ENCODE measurements around the gene PCSK5. TPM values are rescaled to one million over a fixed set of nuclear protein-coding genes. Genes with fewer than 3 reads are reported as not detected.

Gene PCSK5
- total and polyA plus RNA-seq, 8 donors, result 0.99 to 10.3 (median 4.4) TPM

- FAIRE-seq (no peak), DNase-seq (no peak), ATAC-seq (no peak)
- no peak overlapping the region for H3K27ac ChIP-seq
- 87 to 88% methylated on average over 9 of the region's 9 CpGs for WGBS, 2 donors
- H3K4me1 ChIP-seq, result peaks cover 0 to 3% (median 0%) of the 10 kb centered on the region in 3 donors
- no peak for TF ChIP-seq CTCF (IDR thresholded peaks at IDR 0.05)
- H3K9me3 ChIP-seq, result no peaks in the 10 kb centered on the region
- no peaks in the 10 kb centered on the region for H3K27me3 ChIP-seq
- no peaks in the 10 kb centered on the region for H3K36me3 ChIP-seq
- intact Hi-C loops (cut with DNase I), result loop anchor here in 1 of 3 donors (10.0 kb wide), 1 partner anchor 586 kb away; no protein-coding TSS in a partner anchor
- H3K4me3 ChIP-seq, result no peak overlapping the region
Observed at GRCh38 chr9:75850459-75851200, 39.8 kb upstream of the PCSK5 start.

- intact Hi-C loops (cut with DNase I), result loop anchor here in 1 of 3 donors (10.0 kb wide), 1 partner anchor 587 kb away; no protein-coding TSS in a partner anchor
- WGBS, 2 donors, result 30 to 38% methylated on average over 6 of the region's 6 CpGs
Observed at GRCh38 chr9:75851917-75852316, 38.6 kb upstream of the PCSK5 start.

GRCh38 chr9:75852746-75853145 lies 37.7 kb upstream of the PCSK5 start:
- no peak overlapping the region for H3K27ac ChIP-seq
- no peak for TF ChIP-seq CTCF (IDR thresholded peaks at IDR 0.05)
- peaks cover 0 to 3% (median 0%) of the 10 kb centered on the region in 3 donors for H3K4me1 ChIP-seq
- FAIRE-seq (no peak), ATAC-seq (no peak), DNase-seq (no peak)
- 77 to 78% methylated on average over 4 of the region's 4 CpGs for WGBS, 2 donors
- no peaks in the 10 kb centered on the region for H3K27me3 ChIP-seq
- no peaks in the 10 kb centered on the region for H3K36me3 ChIP-seq
- no peaks in the 10 kb centered on the region for H3K9me3 ChIP-seq
- intact Hi-C loops (cut with DNase I), result loop anchor here in 1 of 3 donors (10.0 kb wide), 1 partner anchor 588 kb away; no protein-coding TSS in a partner anchor
- H3K4me3 ChIP-seq, result no peak overlapping the region

More at GRCh38 chr9:75851917-75852316, 38.6 kb upstream of the PCSK5 start:
- FAIRE-seq (no peak), ATAC-seq (no peak), DNase-seq (no peak)
- Histone ChIP-seq H3K9me3 (no peaks in the 10 kb centered on the region), H3K4me3 (no peak overlapping the region), H3K4me1 (peaks cover 0 to 3% (median 0%) of the 10 kb centered on the region in 3 donors), H3K36me3 (no peaks in the 10 kb centered on the region), H3K27ac (no peak overlapping the region), H3K27me3 (no peaks in the 10 kb centered on the region)
- no peak for TF ChIP-seq CTCF (IDR thresholded peaks at IDR 0.05)

- WGBS, 2 donors, result 21 to 26% methylated on average over 5 of the region's 5 CpGs
Observed at GRCh38 chr9:75855509-75855908, 35.0 kb upstream of the PCSK5 start.

More at GRCh38 chr9:75855509-75855908, 35.0 kb upstream of the PCSK5 start:
- TF ChIP-seq CTCF (IDR thresholded peaks at IDR 0.05), result peak in 2 of 4 donors; percentile 13 to 30
- Histone ChIP-seq H3K27me3 (no peaks in the 10 kb centered on the region), H3K4me1 (peaks cover 0 to 3% (median 0%) of the 10 kb centered on the region in 3 donors), H3K4me3 (no peak overlapping the region), H3K9me3 (no peaks in the 10 kb centered on the region), H3K27ac (no peak overlapping the region), H3K36me3 (no peaks in the 10 kb centered on the region)
- ATAC-seq (peak in 3 of 4 donors; percentile 58 to 74 (median 58)), FAIRE-seq (no peak), DNase-seq (peak in 1 of 6 donors; percentile 12)
- intact Hi-C loops (cut with DNase I), result loop anchor here in 1 of 3 donors (10.0 kb wide), 1 partner anchor 591 kb away; no protein-coding TSS in a partner anchor

Data from pancreas (tissue), 10 donors.